Measurements from ENCODE around the gene BLM. TPM values are rescaled to one million over a fixed set of nuclear protein-coding genes. Genes with fewer than 3 reads are reported as not detected.

Gene BLM
- total RNA-seq, 2 donors from 2014 or later: 29.6 to 34.9 TPM

DNA sequence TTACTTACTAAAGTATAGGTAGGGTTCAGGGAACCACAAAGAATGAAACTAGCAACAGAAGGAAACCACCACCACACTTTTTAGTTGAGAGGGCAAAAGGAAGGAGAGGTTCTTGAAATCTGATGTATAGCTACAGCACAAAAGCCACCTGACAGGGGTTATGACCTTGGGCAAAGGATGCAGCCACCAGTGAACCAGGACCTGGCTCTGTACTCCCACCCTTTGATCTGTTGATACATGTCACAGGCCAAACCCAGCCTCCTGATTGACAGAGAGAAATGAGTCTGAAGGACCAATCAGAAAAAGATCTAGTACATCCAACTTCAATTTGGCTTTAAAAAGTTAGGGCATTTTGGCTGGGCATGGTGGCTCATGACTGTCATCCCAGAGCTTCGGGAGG, 20.0 kb upstream of the BLM start:
- H3K36me3 ChIP-seq (ENCODE audit: control insufficient read depth, insufficient read depth, low read length): no peaks in the 10 kb centered on the region
- Mint-ChIP-seq H3K4me3 (no peak overlapping the region), H3K36me3 (ENCODE audit: low read depth) (no peaks in the 10 kb centered on the region), H3K27me3 (ENCODE audit: insufficient read depth) (no peaks in the 10 kb centered on the region), H3K9me3 (no peaks in the 10 kb centered on the region), H3K27ac (no peak overlapping the region), H3K4me1 (no peaks in the 10 kb centered on the region)
- TF ChIP-seq, protein P1, sequence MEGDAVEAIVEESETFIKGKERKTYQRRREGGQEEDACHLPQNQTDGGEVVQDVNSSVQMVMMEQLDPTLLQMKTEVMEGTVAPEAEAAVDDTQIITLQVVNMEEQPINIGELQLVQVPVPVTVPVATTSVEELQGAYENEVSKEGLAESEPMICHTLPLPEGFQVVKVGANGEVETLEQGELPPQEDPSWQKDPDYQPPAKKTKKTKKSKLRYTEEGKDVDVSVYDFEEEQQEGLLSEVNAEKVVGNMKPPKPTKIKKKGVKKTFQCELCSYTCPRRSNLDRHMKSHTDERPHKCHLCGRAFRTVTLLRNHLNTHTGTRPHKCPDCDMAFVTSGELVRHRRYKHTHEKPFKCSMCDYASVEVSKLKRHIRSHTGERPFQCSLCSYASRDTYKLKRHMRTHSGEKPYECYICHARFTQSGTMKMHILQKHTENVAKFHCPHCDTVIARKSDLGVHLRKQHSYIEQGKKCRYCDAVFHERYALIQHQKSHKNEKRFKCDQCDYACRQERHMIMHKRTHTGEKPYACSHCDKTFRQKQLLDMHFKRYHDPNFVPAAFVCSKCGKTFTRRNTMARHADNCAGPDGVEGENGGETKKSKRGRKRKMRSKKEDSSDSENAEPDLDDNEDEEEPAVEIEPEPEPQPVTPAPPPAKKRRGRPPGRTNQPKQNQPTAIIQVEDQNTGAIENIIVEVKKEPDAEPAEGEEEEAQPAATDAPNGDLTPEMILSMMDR (conservative IDR thresholded peaks at IDR 0.05): no peak
- no peaks in the 10 kb centered on the region for H3K27me3 ChIP-seq (ENCODE audit: control insufficient read depth, insufficient read depth, low read length, poor library complexity, severe bottlenecking)
- no peak overlapping the region for H3K27ac ChIP-seq (ENCODE audit: low read depth, low read length)
- H3K4me3 ChIP-seq (ENCODE audit: low read length): no peak overlapping the region
- no peaks in the 10 kb centered on the region for H3K4me1 ChIP-seq (ENCODE audit: control insufficient read depth, insufficient read depth, low read length)
- DNase-seq: no peak
- 83% methylated on average over 1 of the region's 1 CpG; no CpG with 5 or more reads in 1 of the 2 experiments for WGBS, 2 experiments (ENCODE audit: insufficient coverage in 1 of 2, insufficient read length in 1 of 2)
- H3K9ac ChIP-seq (ENCODE audit: extremely low read depth, low read length, poor library complexity, severe bottlenecking): no peak overlapping the region
- no peaks in the 10 kb centered on the region for H3K9me3 ChIP-seq (ENCODE audit: control insufficient read depth, low read length)

DNA sequence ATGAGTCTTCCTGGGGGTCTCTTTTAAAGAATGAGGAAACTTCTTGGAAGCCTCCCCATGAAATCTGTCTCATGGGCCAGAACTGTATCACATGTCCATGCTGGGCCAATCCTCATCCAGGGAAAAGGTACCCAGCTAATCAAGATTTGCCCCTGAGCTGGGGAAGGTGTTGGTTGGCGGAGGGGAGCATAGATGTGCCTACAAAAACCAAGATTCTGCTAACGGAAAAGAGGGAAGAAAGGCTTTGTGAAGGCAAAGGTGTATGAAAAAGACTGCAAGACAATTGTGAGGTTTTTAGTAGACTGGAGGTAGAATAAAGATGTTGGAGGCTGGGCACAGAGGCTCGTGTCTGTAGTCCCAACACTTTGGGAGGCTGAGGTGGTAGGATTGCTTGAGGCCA, 18.5 kb upstream of the BLM start:
- Histone ChIP-seq H3K4me3 (ENCODE audit: low read length) (no peak overlapping the region), H3K9ac (ENCODE audit: extremely low read depth, low read length, poor library complexity, severe bottlenecking) (no peak overlapping the region), H3K36me3 (ENCODE audit: control insufficient read depth, insufficient read depth, low read length) (no peaks in the 10 kb centered on the region), H3K27me3 (ENCODE audit: control insufficient read depth, insufficient read depth, low read length, poor library complexity, severe bottlenecking) (no peaks in the 10 kb centered on the region), H3K4me1 (ENCODE audit: control insufficient read depth, insufficient read depth, low read length) (no peaks in the 10 kb centered on the region), H3K9me3 (ENCODE audit: control insufficient read depth, low read length) (no peaks in the 10 kb centered on the region), H3K27ac (ENCODE audit: low read depth, low read length) (no peak overlapping the region)
- TF ChIP-seq, protein P1 (conservative IDR thresholded peaks at IDR 0.05): no peak
- H3K36me3 Mint-ChIP-seq (ENCODE audit: low read depth): no peaks in the 10 kb centered on the region
- H3K4me3 Mint-ChIP-seq: no peak overlapping the region
- no peaks in the 10 kb centered on the region for H3K4me1 Mint-ChIP-seq
- H3K9me3 Mint-ChIP-seq: no peaks in the 10 kb centered on the region
- H3K27me3 Mint-ChIP-seq (ENCODE audit: insufficient read depth): no peaks in the 10 kb centered on the region
- no peak for DNase-seq
- H3K27ac Mint-ChIP-seq: no peak overlapping the region
- WGBS, 2 experiments (ENCODE audit: insufficient coverage in 1 of 2, insufficient read length in 1 of 2): 93 to 100% methylated on average over 2 to 3 of the region's 3 CpGs

DNA sequence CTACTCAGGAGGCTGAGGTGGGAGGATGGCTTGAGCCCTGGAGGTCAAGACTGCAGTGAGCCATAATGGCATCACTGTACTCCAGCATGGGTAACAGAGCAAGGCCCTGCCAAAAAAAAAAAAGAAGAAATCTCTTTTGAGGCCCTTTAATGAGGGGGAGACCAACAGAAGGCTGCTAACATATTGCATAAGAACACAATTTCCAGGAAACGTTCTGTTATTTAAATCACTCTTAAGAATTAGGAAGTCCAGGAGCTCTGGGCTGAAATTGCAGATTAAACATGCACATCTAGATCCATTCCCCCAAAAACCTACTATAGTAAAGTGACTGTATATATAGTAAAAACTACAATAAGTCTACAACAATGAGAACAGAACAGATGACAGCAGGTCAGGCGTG, 16.1 kb upstream of the BLM start:
- H3K27ac Mint-ChIP-seq: no peak overlapping the region
- Histone ChIP-seq H3K9me3 (ENCODE audit: control insufficient read depth, low read length) (no peaks in the 10 kb centered on the region), H3K27me3 (ENCODE audit: control insufficient read depth, insufficient read depth, low read length, poor library complexity, severe bottlenecking) (no peaks in the 10 kb centered on the region), H3K4me3 (ENCODE audit: low read length) (no peak overlapping the region), H3K27ac (ENCODE audit: low read depth, low read length) (no peak overlapping the region), H3K9ac (ENCODE audit: extremely low read depth, low read length, poor library complexity, severe bottlenecking) (no peak overlapping the region), H3K4me1 (ENCODE audit: control insufficient read depth, insufficient read depth, low read length) (no peaks in the 10 kb centered on the region), H3K36me3 (ENCODE audit: control insufficient read depth, insufficient read depth, low read length) (no peaks in the 10 kb centered on the region)
- no peaks in the 10 kb centered on the region for H3K4me1 Mint-ChIP-seq
- no peak for DNase-seq
- H3K4me3 Mint-ChIP-seq: no peak overlapping the region
- TF ChIP-seq, protein P1 (conservative IDR thresholded peaks at IDR 0.05): no peak
- no peaks in the 10 kb centered on the region for H3K27me3 Mint-ChIP-seq (ENCODE audit: insufficient read depth)
- peaks cover 7% of the 10 kb centered on the region for H3K36me3 Mint-ChIP-seq (ENCODE audit: low read depth)
- 97 to 100% methylated on average over 1 to 2 of the region's 2 CpGs for WGBS, 2 experiments (ENCODE audit: insufficient coverage in 1 of 2, insufficient read length in 1 of 2)
- H3K9me3 Mint-ChIP-seq: no peaks in the 10 kb centered on the region

All from endodermal cell (in vitro differentiated cells).